ENCODE measurements around the gene CUX1. TPM values are rescaled to one million over a fixed set of nuclear protein-coding genes. Genes with fewer than 3 reads are reported as not detected.

Gene CUX1
- total and polyA plus RNA-seq, 9 donors, result 42.2 to 151 (median 126) TPM

GRCh38 chr7:102302025-102302424 is 484.6 kb downstream of the CUX1 start:
- intact Hi-C loops (cut with DNase I), result no loop called here
- TF ChIP-seq POLR2A (IDR thresholded peaks at IDR 0.05) (no peak), EP300 (IDR thresholded peaks at IDR 0.05) (no peak), CTCF (IDR thresholded peaks at IDR 0.05) (no peak)
- Histone ChIP-seq H3K4me3 (no peak overlapping the region), H3K27me3 (no peaks in the 10 kb centered on the region), H3K27ac (no peak overlapping the region), H3K9me3 (no peaks in the 10 kb centered on the region), H3K36me3 (no peaks in the 10 kb centered on the region), H3K4me1 (ENCODE audit: insufficient read depth) (no peaks in the 10 kb centered on the region)
- no peak for DNase-seq
- WGBS, 3 donors, result 74 to 87% (median 82%) methylated on average over 6 of the region's 6 CpGs

- Histone ChIP-seq H3K4me1 (ENCODE audit: insufficient read depth) (no peaks in the 10 kb centered on the region), H3K36me3 (no peaks in the 10 kb centered on the region), H3K27me3 (no peaks in the 10 kb centered on the region), H3K9me3 (no peaks in the 10 kb centered on the region), H3K4me3 (no peak overlapping the region), H3K27ac (no peak overlapping the region)
- intact Hi-C loops (cut with DNase I), result no loop called here
- WGBS, 3 donors, result 81 to 88% (median 83%) methylated on average over 12 to 13 of the region's 13 CpGs
- no peak for DNase-seq
- no peak for TF ChIP-seq POLR2A (IDR thresholded peaks at IDR 0.05)
- no peak for TF ChIP-seq EP300 (IDR thresholded peaks at IDR 0.05)
- no peak for TF ChIP-seq CTCF (IDR thresholded peaks at IDR 0.05)
Observed at GRCh38 chr7:102303669-102304422, 486.4 kb downstream of the CUX1 start.

- Histone ChIP-seq H3K4me1 (ENCODE audit: insufficient read depth) (no peaks in the 10 kb centered on the region), H3K9me3 (no peaks in the 10 kb centered on the region), H3K36me3 (no peaks in the 10 kb centered on the region), H3K27ac (no peak overlapping the region), H3K27me3 (no peaks in the 10 kb centered on the region), H3K4me3 (no peak overlapping the region)
- intact Hi-C loops (cut with DNase I), result no loop called here
- TF ChIP-seq POLR2A (IDR thresholded peaks at IDR 0.05) (no peak), EP300 (IDR thresholded peaks at IDR 0.05) (no peak), CTCF (IDR thresholded peaks at IDR 0.05) (no peak)
- no peak for DNase-seq
- 68 to 79% (median 74%) methylated on average over 11 of the region's 11 CpGs for WGBS, 3 donors
Observed at GRCh38 chr7:102304668-102305067, 487.2 kb downstream of the CUX1 start.

- 92 to 96% (median 95%) methylated on average over 17 of the region's 17 CpGs for WGBS, 3 donors
- Histone ChIP-seq H3K27ac (no peak overlapping the region), H3K27me3 (no peaks in the 10 kb centered on the region), H3K36me3 (no peaks in the 10 kb centered on the region), H3K4me3 (no peak overlapping the region), H3K9me3 (no peaks in the 10 kb centered on the region), H3K4me1 (ENCODE audit: insufficient read depth) (no peaks in the 10 kb centered on the region)
- no peak for DNase-seq
- TF ChIP-seq EP300 (IDR thresholded peaks at IDR 0.05) (no peak), CTCF (IDR thresholded peaks at IDR 0.05) (no peak), POLR2A (IDR thresholded peaks at IDR 0.05) (no peak)
- intact Hi-C loops (cut with DNase I), result no loop called here
Observed at GRCh38 chr7:102305414-102306268, 488.2 kb downstream of the CUX1 start.

Measured in ovary (tissue), 9 donors.